ENCODE data around the gene STK11. TPM values are rescaled to one million over a fixed set of nuclear protein-coding genes. Genes with fewer than 3 reads are reported as not detected.

The STK11 gene
- total RNA-seq, 4 donors from 2014 or later: 60.2 to 83.4 (median 71.1) TPM

- intact Hi-C loops (cut with DNase I): loop anchor here (10.0 kb wide), 1 partner anchor 313 kb away; the partner anchor contains the start of gene ARID3A
- H3K4me1 ChIP-seq: peaks cover 34 to 48% of the 10 kb centered on the region in 2 donors
- 5% methylated on average over 3 of the region's 87 CpGs; no CpG with 5 or more reads in 1 of the 2 donors for WGBS, 2 donors
- H3K27ac ChIP-seq: peak within 1 kb of the TSS in 2 of 3 donors; percentile 90 to 94
- H3K36me3 ChIP-seq: no peaks in the 10 kb centered on the region
- DNase-seq: peak; percentile 55 to 63
- H3K27me3 ChIP-seq: no peaks in the 10 kb centered on the region
- H3K9me3 ChIP-seq: no peaks in the 10 kb centered on the region
- H3K4me3 ChIP-seq (replicated peaks in 1 of 3): peak within 1 kb of the TSS in 1 of 3 donors; percentile 51
- TF ChIP-seq POLR2A (IDR thresholded peaks at IDR 0.05): peak in 1 of 2 donors; percentile 28
- no peak for TF ChIP-seq CTCF (IDR thresholded peaks at IDR 0.05)
Observed at GRCh38 chr19:1237754-1238368, 32.3 kb downstream of the STK11 start, which contains the start of gene CBARP. CBARP (minus strand) TSS chr19:1238005; CDS start chr19:1236100, 1,905 bp downstream.

GRCh38 chr19:1238369-1239303 is 33.1 kb downstream of the STK11 start:
- intact Hi-C loops (cut with DNase I): loop anchor here (10.0 kb wide), 1 partner anchor 314 kb away; the partner anchor contains the start of gene ARID3A
- H3K4me1 ChIP-seq: peaks cover 31 to 48% of the 10 kb centered on the region in 2 donors
- no peaks in the 10 kb centered on the region for H3K27me3 ChIP-seq
- peak overlapping the region in 1 of 3 donors; percentile 21 for H3K4me3 ChIP-seq (replicated peaks in 1 of 3)
- no peak for DNase-seq
- no peaks in the 10 kb centered on the region for H3K36me3 ChIP-seq
- TF ChIP-seq POLR2A (IDR thresholded peaks at IDR 0.05) (no peak), CTCF (IDR thresholded peaks at IDR 0.05) (no peak)
- no peaks in the 10 kb centered on the region for H3K9me3 ChIP-seq
- H3K27ac ChIP-seq: peak overlapping the region in 2 of 3 donors; percentile 90 to 94
- WGBS, 2 donors: 69 to 74% methylated on average over 30 to 34 of the region's 34 CpGs

- intact Hi-C loops (cut with DNase I): loop anchor here (10.0 kb wide), 1 partner anchor 315 kb away; the partner anchor contains the start of gene ARID3A
- H3K9me3 ChIP-seq: no peaks in the 10 kb centered on the region
- no peak for TF ChIP-seq CTCF (IDR thresholded peaks at IDR 0.05)
- TF ChIP-seq POLR2A (IDR thresholded peaks at IDR 0.05): no peak
- H3K4me1 ChIP-seq: peaks cover 37 to 56% of the 10 kb centered on the region in 2 donors
- no peak for DNase-seq
- no peaks in the 10 kb centered on the region for H3K27me3 ChIP-seq
- WGBS, 2 donors: 83% methylated on average over 11 of the region's 11 CpGs
- H3K4me3 ChIP-seq (replicated peaks in 1 of 3): no peak overlapping the region
- no peaks in the 10 kb centered on the region for H3K36me3 ChIP-seq
- H3K27ac ChIP-seq: peak overlapping the region in 2 of 3 donors; percentile 90 to 94
Observed at GRCh38 chr19:1239420-1239795, 33.8 kb downstream of the STK11 start.

GRCh38 chr19:1239796-1240737 is 34.5 kb downstream of the STK11 start:
- no peaks in the 10 kb centered on the region for H3K27me3 ChIP-seq
- no peaks in the 10 kb centered on the region for H3K36me3 ChIP-seq
- H3K4me1 ChIP-seq: peaks cover 43 to 62% of the 10 kb centered on the region in 2 donors
- WGBS, 2 donors: 1 to 11% methylated on average over 21 to 27 of the region's 84 CpGs
- peak; percentile 35 to 98 (median 92) for TF ChIP-seq CTCF (IDR thresholded peaks at IDR 0.05)
- peak in 1 of 2 donors; percentile 48 for TF ChIP-seq POLR2A (IDR thresholded peaks at IDR 0.05)
- peak; percentile 87 to 89 for DNase-seq
- H3K27ac ChIP-seq: peak overlapping the region; percentile 90 to 94 (median 90)
- H3K9me3 ChIP-seq: no peaks in the 10 kb centered on the region
- intact Hi-C loops (cut with DNase I): loop anchor here (10.0 kb wide), 1 partner anchor 315 kb away; the partner anchor contains the start of gene ARID3A
- H3K4me3 ChIP-seq (replicated peaks in 1 of 3): peak overlapping the region in 1 of 3 donors; percentile 23

Data from thyroid gland (tissue), 4 donors.